ENCODE results near the gene SYT11. TPM values are rescaled to one million over a fixed set of nuclear protein-coding genes. Genes with fewer than 3 reads are reported as not detected.

Gene SYT11
- total and polyA plus RNA-seq, 4 donors: 0.49 to 1.2 (median 0.76) TPM

GRCh38 chr1:155840386-155840785, 19.0 kb upstream of the SYT11 start:
- no peaks in the 10 kb centered on the region for H3K4me1 ChIP-seq (ENCODE audit: control insufficient read depth in 4 of 4, insufficient read depth in 4 of 4, low read length in 3 of 4)
- no peaks in the 10 kb centered on the region for H3K9me3 ChIP-seq (ENCODE audit: control insufficient read depth in 4 of 4, low read length in 3 of 4)
- peaks cover 0 to 4% (median 3%) of the 10 kb centered on the region in 4 donors for H3K36me3 ChIP-seq (ENCODE audit: control insufficient read depth in 4 of 4, insufficient read depth in 3 of 4, low read depth in 1 of 4, low read length in 3 of 4)
- TF ChIP-seq HNF4A (conservative IDR thresholded peaks at IDR 0.05) (no peak), JUND (IDR thresholded peaks at IDR 0.05) (no peak), SP1 (IDR thresholded peaks at IDR 0.05) (no peak), ATF3 (IDR thresholded peaks at IDR 0.05) (no peak), FOXA2 (IDR thresholded peaks at IDR 0.05) (no peak), RAD21 (IDR thresholded peaks at IDR 0.05) (no peak), GABPA (IDR thresholded peaks at IDR 0.05 in 1 of 2, conservative IDR thresholded peaks at IDR 0.05 in 1 of 2) (no peak), TAF1 (conservative IDR thresholded peaks at IDR 0.05) (no peak), YY1 (IDR thresholded peaks at IDR 0.05) (no peak)
- WGBS: 80% methylated on average over 5 of the region's 5 CpGs
- H3K9ac ChIP-seq (ENCODE audit: low read depth in 1 of 2, low read length in 2 of 2): no peak overlapping the region
- no peak for DNase-seq (ENCODE audit: low spot score)
- no peaks in the 10 kb centered on the region for H3K27me3 ChIP-seq (ENCODE audit: control insufficient read depth in 4 of 4, insufficient read depth in 4 of 4, low read length in 3 of 4)
- H3K27ac ChIP-seq (ENCODE audit: low read depth in 1 of 2, low read length in 2 of 2): no peak overlapping the region
- H3K4me3 ChIP-seq (ENCODE audit: low read depth in 1 of 3, low read length in 3 of 3): no peak overlapping the region

- no peak for DNase-seq (ENCODE audit: low spot score)
- Histone ChIP-seq H3K4me3 (ENCODE audit: low read depth in 1 of 3, low read length in 3 of 3) (no peak overlapping the region), H3K27me3 (ENCODE audit: control insufficient read depth in 4 of 4, insufficient read depth in 4 of 4, low read length in 3 of 4) (no peaks in the 10 kb centered on the region), H3K27ac (ENCODE audit: low read depth in 1 of 2, low read length in 2 of 2) (no peak overlapping the region), H3K4me1 (ENCODE audit: control insufficient read depth in 4 of 4, insufficient read depth in 4 of 4, low read length in 3 of 4) (no peaks in the 10 kb centered on the region), H3K9me3 (ENCODE audit: control insufficient read depth in 4 of 4, low read length in 3 of 4) (no peaks in the 10 kb centered on the region), H3K36me3 (ENCODE audit: control insufficient read depth in 4 of 4, insufficient read depth in 3 of 4, low read depth in 1 of 4, low read length in 3 of 4) (peaks cover 0 to 11% (median 6%) of the 10 kb centered on the region in 4 donors), H3K9ac (ENCODE audit: low read depth in 1 of 2, low read length in 2 of 2) (no peak overlapping the region)
- TF ChIP-seq ZBTB33 (IDR thresholded peaks at IDR 0.05) (no peak), GABPA (IDR thresholded peaks at IDR 0.05 in 1 of 2, conservative IDR thresholded peaks at IDR 0.05 in 1 of 2) (no peak), ATF3 (IDR thresholded peaks at IDR 0.05) (no peak), HNF4A (conservative IDR thresholded peaks at IDR 0.05) (no peak), TAF1 (conservative IDR thresholded peaks at IDR 0.05) (no peak), HNF4G (IDR thresholded peaks at IDR 0.05) (no peak), RAD21 (IDR thresholded peaks at IDR 0.05) (no peak)
- 75% methylated on average over 1 of the region's 1 CpG for WGBS
Observed at GRCh38 chr1:155844860-155845421, 14.4 kb upstream of the SYT11 start.

GRCh38 chr1:155847823-155848529, 11.4 kb upstream of the SYT11 start:
- H3K4me3 ChIP-seq (ENCODE audit: low read depth in 1 of 3, low read length in 3 of 3): no peak overlapping the region
- DNase-seq (ENCODE audit: low spot score): no peak
- H3K4me1 ChIP-seq (ENCODE audit: control insufficient read depth in 4 of 4, insufficient read depth in 4 of 4, low read length in 3 of 4): no peaks in the 10 kb centered on the region
- no peaks in the 10 kb centered on the region for H3K27me3 ChIP-seq (ENCODE audit: control insufficient read depth in 4 of 4, insufficient read depth in 4 of 4, low read length in 3 of 4)
- no peak overlapping the region for H3K9ac ChIP-seq (ENCODE audit: low read depth in 1 of 2, low read length in 2 of 2)
- peaks cover 2 to 23% (median 15%) of the 10 kb centered on the region in 4 donors for H3K36me3 ChIP-seq (ENCODE audit: control insufficient read depth in 4 of 4, insufficient read depth in 3 of 4, low read depth in 1 of 4, low read length in 3 of 4)
- H3K9me3 ChIP-seq (ENCODE audit: control insufficient read depth in 4 of 4, low read length in 3 of 4): no peaks in the 10 kb centered on the region
- WGBS: 93% methylated on average over 1 of the region's 1 CpG
- H3K27ac ChIP-seq (ENCODE audit: low read depth in 1 of 2, low read length in 2 of 2): no peak overlapping the region
- TF ChIP-seq TAF1 (conservative IDR thresholded peaks at IDR 0.05) (no peak), ATF3 (IDR thresholded peaks at IDR 0.05) (no peak), SP1 (IDR thresholded peaks at IDR 0.05) (no peak), FOXA1 (IDR thresholded peaks at IDR 0.05) (no peak), ZBTB33 (IDR thresholded peaks at IDR 0.05) (no peak), EGR1 (IDR thresholded peaks at IDR 0.05; ENCODE audit: low read depth in 2 of 2) (no peak), REST (IDR thresholded peaks at IDR 0.05) (no peak), HNF4A (conservative IDR thresholded peaks at IDR 0.05) (no peak)
